ENCODE data around the gene BAX. TPM values are rescaled to one million over a fixed set of nuclear protein-coding genes. Genes with fewer than 3 reads are reported as not detected.

BAX gene
- total RNA-seq, 1 experiment from 2014 or later, result 141 TPM

DNA sequence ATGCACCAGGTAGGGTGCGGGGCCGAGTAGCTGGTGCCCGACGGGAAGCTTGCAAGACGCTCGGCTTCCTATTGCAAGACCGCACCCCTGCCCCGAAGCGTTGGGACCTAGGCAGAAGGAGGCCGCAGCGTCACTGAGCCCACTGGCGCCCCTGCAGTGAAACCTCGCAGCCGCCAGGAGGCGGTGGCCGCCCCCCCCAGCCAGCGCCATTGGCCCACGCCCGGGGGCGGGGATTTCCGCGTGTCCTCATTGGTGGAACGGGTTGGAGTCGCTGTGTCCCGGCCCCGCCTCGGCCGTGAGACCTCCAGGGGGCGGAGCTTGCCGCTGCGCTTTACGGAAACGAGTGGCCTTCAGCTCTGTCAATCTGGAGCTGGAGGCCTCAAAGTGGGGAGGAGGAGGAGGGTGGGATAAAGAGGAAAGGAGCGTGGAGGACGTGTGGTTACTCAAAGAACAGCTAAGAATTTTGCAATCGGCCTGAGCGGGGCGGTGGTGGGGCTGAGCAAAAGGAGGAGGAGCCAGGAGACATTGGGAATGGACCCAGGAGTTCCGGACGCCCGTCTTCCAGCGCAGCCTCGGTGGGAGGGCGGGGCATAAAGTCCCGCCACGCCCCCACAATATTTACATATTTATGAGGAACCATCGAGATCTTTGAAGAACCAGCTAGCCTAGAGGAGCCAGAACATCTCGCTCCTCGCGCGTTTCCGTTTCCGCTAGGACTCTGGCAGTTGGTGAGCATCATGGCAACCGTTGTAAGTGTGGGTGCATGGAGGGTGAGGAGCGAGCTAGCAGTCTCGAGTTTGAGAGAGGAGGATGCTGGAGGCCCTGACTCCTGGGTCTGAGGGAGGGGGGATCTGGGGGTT is 38.7 kb downstream of the BAX start, which contains the start of the genes GYS1 and RUVBL2:
Gene GYS1, minus strand, starts transcription at position 135 of the 860 bp plus-strand sequence. CDS start 197 bp downstream, outside the sequence.
Gene RUVBL2, plus strand, starts transcription at position 713 of the 860 bp plus-strand sequence. Its CDS starts 25 bp downstream, at position 738.
- peaks cover 44% of the 10 kb centered on the region for H3K4me1 Mint-ChIP-seq (ENCODE audit: low read depth, unreplicated experiment)
- H3K4me3 Mint-ChIP-seq (ENCODE audit: low read depth, unreplicated experiment), result peak within 1 kb of the TSS; percentile 92
- CTCF ChIA-PET, result interaction anchor here (0.5 to 2.3 kb wide), 32 partner anchors 10 to 876 kb away, joined by 3 to 16 read pairs (median 4); partner anchors contain the start of genes BAX, CA11, CGB7 and FUT2
- peak within 1 kb of the TSS; percentile 94 for H3K27ac Mint-ChIP-seq (ENCODE audit: unreplicated experiment)
- intact Hi-C loops (cut with micrococcal nuclease; ENCODE audit: unreplicated experiment), result loop anchor here (10.0 kb wide), 1 partner anchor 231 kb away; no protein-coding TSS in a partner anchor
- no peaks in the 10 kb centered on the region for H3K9me3 Mint-ChIP-seq (ENCODE audit: low read depth, unreplicated experiment)
- peaks cover 61% of the 10 kb centered on the region for H3K36me3 Mint-ChIP-seq (ENCODE audit: insufficient read depth, unreplicated experiment)
- peak; percentile 100 for DNase-seq
- TF ChIP-seq, protein P1, sequence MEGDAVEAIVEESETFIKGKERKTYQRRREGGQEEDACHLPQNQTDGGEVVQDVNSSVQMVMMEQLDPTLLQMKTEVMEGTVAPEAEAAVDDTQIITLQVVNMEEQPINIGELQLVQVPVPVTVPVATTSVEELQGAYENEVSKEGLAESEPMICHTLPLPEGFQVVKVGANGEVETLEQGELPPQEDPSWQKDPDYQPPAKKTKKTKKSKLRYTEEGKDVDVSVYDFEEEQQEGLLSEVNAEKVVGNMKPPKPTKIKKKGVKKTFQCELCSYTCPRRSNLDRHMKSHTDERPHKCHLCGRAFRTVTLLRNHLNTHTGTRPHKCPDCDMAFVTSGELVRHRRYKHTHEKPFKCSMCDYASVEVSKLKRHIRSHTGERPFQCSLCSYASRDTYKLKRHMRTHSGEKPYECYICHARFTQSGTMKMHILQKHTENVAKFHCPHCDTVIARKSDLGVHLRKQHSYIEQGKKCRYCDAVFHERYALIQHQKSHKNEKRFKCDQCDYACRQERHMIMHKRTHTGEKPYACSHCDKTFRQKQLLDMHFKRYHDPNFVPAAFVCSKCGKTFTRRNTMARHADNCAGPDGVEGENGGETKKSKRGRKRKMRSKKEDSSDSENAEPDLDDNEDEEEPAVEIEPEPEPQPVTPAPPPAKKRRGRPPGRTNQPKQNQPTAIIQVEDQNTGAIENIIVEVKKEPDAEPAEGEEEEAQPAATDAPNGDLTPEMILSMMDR (IDR thresholded peaks at IDR 0.05; ENCODE audit: unreplicated experiment), result peak; percentile 98
- no TSS peak for BruUV-seq (replicated peaks)
- H3K27me3 Mint-ChIP-seq (ENCODE audit: unreplicated experiment), result no peaks in the 10 kb centered on the region

DNA sequence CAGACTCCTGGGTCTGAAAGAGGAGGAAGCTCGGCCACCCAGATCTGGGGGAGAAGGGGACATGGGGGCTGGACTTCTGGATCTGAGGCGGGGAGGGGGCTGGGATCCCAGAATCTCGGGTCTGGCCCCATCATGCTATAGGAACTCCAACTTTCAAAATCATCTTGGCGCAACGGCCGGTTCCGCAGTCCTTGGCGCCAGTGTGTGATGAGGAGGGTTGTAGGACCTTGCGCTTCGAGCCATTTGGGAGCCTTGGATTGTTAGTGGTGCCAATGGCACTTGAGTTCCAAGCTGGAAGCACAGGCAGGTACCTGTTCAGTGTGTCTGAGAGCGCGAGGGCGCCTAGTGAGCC is 39.3 kb downstream of the BAX start:
- intact Hi-C loops (cut with micrococcal nuclease; ENCODE audit: unreplicated experiment), result loop anchor here (10.0 kb wide), 1 partner anchor 231 kb away; no protein-coding TSS in a partner anchor

DNA sequence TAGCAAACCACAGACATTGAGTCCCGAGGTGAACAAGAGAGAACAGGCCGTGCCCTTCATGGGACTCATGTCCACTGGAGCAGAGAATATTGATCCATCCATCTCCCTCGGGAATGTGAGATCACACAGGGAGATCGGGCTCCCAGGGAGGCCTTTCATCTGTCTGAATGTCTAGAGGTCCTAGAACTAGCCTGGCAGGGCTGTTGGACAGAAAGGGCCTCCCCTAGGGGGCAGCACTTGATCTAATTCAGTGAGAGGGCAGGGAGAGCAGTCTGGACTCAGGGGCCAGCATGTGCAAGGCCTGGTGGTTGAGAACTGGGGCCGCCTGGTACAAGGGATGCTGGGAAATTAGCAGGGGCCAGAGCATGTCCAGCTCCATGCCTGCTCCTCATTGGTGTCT is 43.3 kb downstream of the BAX start:
- CTCF ChIA-PET, result interaction anchor here (0.6 to 1.4 kb wide), 4 partner anchors 20 to 104 kb away, joined by 3 to 9 read pairs (median 4); no protein-coding TSS in a partner anchor
- H3K27ac Mint-ChIP-seq (ENCODE audit: unreplicated experiment), result no peak overlapping the region
- no peaks in the 10 kb centered on the region for H3K27me3 Mint-ChIP-seq (ENCODE audit: unreplicated experiment)
- intact Hi-C loops (cut with micrococcal nuclease; ENCODE audit: unreplicated experiment), result loop anchor here (10.0 kb wide), 1 partner anchor 227 kb away; no protein-coding TSS in a partner anchor
- peaks cover 71% of the 10 kb centered on the region for H3K36me3 Mint-ChIP-seq (ENCODE audit: insufficient read depth, unreplicated experiment)
- H3K4me1 Mint-ChIP-seq (ENCODE audit: low read depth, unreplicated experiment), result peaks cover 29% of the 10 kb centered on the region
- H3K9me3 Mint-ChIP-seq (ENCODE audit: low read depth, unreplicated experiment), result no peaks in the 10 kb centered on the region
- TF ChIP-seq, protein P1 (IDR thresholded peaks at IDR 0.05; ENCODE audit: unreplicated experiment), result peak; percentile 68
- BruUV-seq (replicated peaks), result no TSS peak
- no peak overlapping the region for H3K4me3 Mint-ChIP-seq (ENCODE audit: low read depth, unreplicated experiment)
- peak; percentile 84 for DNase-seq

More for the DNA sequence above, 39.3 kb downstream of the BAX start:
- Mint-ChIP-seq H3K36me3 (ENCODE audit: insufficient read depth, unreplicated experiment) (peaks cover 66% of the 10 kb centered on the region), H3K27ac (ENCODE audit: unreplicated experiment) (peak overlapping the region; percentile 94), H3K9me3 (ENCODE audit: low read depth, unreplicated experiment) (no peaks in the 10 kb centered on the region), H3K4me3 (ENCODE audit: low read depth, unreplicated experiment) (peak overlapping the region; percentile 92), H3K27me3 (ENCODE audit: unreplicated experiment) (no peaks in the 10 kb centered on the region), H3K4me1 (ENCODE audit: low read depth, unreplicated experiment) (peaks cover 44% of the 10 kb centered on the region)
- no peak for DNase-seq
- CTCF ChIA-PET, result interaction anchor here (0.5 to 2.3 kb wide), 23 partner anchors 11 to 678 kb away, joined by 3 to 16 read pairs (median 6); partner anchors contain the start of genes CGB7, FUT2, LIN7B and NTF4
- BruUV-seq (replicated peaks), result no TSS peak
- TF ChIP-seq, protein P1 (IDR thresholded peaks at IDR 0.05; ENCODE audit: unreplicated experiment), result no peak

DNA sequence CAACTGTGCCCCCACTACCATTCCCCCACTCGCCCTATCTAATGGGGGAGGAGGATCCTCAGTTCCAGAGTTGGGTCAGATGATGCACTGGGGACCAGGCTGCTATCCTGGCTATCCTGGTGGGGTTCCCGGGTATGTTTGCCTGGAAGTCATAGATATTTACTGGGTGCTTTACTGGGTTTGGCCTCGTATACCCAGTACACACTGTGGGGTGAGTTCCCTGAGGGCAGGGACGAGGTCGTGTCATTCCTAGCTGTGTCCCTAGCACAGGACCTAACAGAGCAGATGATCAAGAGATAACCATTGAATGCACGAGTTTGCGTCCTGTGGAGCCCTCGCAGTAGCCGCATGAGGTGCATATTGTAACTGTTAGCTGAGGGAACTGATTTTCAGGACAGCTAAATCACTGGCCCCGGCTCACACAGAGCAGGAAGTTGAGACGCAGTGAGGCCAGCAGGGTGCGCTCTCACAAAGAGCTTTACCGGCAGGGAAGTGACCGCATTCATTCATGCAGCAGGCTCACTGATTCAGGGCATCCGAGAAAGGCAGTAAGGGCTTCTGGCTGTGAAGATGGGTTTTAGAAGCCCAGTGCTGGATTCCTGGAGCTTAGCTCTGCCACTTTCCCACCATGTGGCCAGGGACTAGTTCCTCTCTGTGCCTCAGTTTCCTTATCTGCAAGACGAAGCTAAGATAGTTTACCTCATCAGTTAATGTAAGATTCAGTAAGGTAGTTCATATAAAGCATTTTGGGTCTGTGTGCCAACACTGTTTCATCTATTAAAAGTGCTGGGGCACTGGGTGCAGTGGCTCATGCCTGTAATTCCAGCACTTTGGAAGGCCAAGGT is 45.0 kb downstream of the BAX start:
- H3K27me3 Mint-ChIP-seq (ENCODE audit: unreplicated experiment), result no peaks in the 10 kb centered on the region
- no peak overlapping the region for H3K27ac Mint-ChIP-seq (ENCODE audit: unreplicated experiment)
- intact Hi-C loops (cut with micrococcal nuclease; ENCODE audit: unreplicated experiment), result loop anchor here (10.0 kb wide), 1 partner anchor 225 kb away; no protein-coding TSS in a partner anchor
- peak; percentile 56 for DNase-seq
- CTCF ChIA-PET, result interaction anchor here (0.6 to 1.7 kb wide), 6 partner anchors 19 to 98 kb away, joined by 3 to 9 read pairs (median 6); partner anchors contain the start of gene NTF4
- peaks cover 69% of the 10 kb centered on the region for H3K36me3 Mint-ChIP-seq (ENCODE audit: insufficient read depth, unreplicated experiment)
- peaks cover 19% of the 10 kb centered on the region for H3K4me1 Mint-ChIP-seq (ENCODE audit: low read depth, unreplicated experiment)
- no peak overlapping the region for H3K4me3 Mint-ChIP-seq (ENCODE audit: low read depth, unreplicated experiment)
- BruUV-seq (replicated peaks), result no TSS peak
- TF ChIP-seq, protein P1 (IDR thresholded peaks at IDR 0.05; ENCODE audit: unreplicated experiment), result peak; percentile 33
- H3K9me3 Mint-ChIP-seq (ENCODE audit: low read depth, unreplicated experiment), result no peaks in the 10 kb centered on the region
